GM18951 (cell line): ENCODE measurements around the gene PDCD7.
A peak's percentile ranks its signal among the peaks of the same experiment; 100 is the strongest.
"Not testable (repeated sequence)": the region's sequence is repeated elsewhere in the genome, so short reads cannot be mapped to it uniquely, and the experiment has no call there.

Experiments used
- POLR2A ChIP-seq: IDR thresholded peaks from 4 replicates; pipeline ENCODE4 v1.6.1; 2011; ENCODE audit warnings: mild to moderate bottlenecking; ENCODE audit not compliant: insufficient read length, insufficient read depth; ENCODE audit errors: extremely low read depth
- in situ Hi-C: fragments of 300-500 bp; cut with MboI; formaldehyde crosslinking; loops from one replicate; pipeline ENCODE4 v1.12.0; 2022; ENCODE audit warnings: low sequenced_read_pairs, mixed read lengths, inconsistent platforms; ENCODE audit not compliant: unreplicated experiment

The PDCD7 gene

DNA sequence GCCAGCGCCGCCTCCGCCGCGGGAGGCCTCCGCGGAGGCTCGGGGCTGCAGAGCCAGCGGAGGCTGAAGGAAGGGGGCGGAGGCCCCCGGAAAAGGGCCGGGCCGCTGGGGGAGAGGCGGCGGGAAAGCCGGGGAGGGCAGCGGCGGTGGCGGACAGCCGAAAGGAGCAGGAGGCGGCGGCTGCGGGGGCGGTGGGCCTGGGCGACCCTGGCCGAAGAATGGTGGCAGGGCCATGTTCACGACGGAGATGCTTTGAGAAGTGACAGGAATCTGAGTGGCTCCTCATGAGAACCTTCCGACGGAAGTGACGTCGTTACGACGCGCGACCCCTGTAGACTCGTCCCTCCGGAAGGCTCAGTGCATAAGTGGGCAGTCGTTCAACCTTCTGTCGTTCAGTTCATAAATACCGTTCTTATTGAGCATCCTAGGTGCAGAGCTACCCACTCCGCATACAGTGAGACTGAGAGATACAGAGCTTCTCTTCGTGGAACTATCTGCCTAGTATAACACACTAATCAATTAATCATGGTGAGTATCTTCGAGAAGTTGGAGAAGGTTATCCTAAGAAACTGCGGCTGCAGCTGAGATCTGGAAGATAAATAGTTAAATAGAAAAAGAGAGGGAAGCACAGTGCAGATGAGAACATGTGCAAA lies at the start of gene PDCD7:
PDCD7 (minus strand) TSS at position 261 of the 653 bp plus-strand sequence; CDS start at position 234, 27 bp downstream.
- in situ Hi-C loops = no loop called here
- TF ChIP-seq POLR2A = peak; percentile 92

- no peak for TF ChIP-seq POLR2A
- in situ Hi-C loops = no loop called here
Measured at GRCh38 chr15:65182538-65182937, 48.9 kb upstream of the PDCD7 start.

GRCh38 chr15:65181582-65182353 lies 48.2 kb upstream of the PDCD7 start:
- in situ Hi-C loops = not testable (repeated sequence)

- no peak for TF ChIP-seq POLR2A
- in situ Hi-C loops = no loop called here
Measured at GRCh38 chr15:65180167-65180566, 46.6 kb upstream of the PDCD7 start.

DNA sequence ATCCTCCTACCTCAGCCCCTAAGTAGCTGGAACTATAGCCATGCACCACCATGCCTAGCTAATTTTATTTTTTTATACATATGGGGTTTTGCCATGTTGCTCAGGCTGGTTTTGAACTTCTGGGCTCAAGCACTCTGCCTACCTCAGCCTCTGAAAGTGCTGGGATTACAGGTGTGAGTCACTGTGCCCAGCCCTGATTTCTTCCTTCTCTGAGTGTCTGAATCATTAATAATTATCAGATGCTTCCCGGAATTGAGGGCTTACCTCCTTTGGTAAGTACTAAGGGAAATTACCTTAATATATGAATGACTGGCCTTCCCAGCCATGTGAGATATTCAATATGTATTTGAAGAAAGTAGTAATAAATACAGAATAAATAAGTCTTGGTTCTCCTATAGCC lies 44.3 kb upstream of the PDCD7 start:
- TF ChIP-seq POLR2A = no peak

DNA sequence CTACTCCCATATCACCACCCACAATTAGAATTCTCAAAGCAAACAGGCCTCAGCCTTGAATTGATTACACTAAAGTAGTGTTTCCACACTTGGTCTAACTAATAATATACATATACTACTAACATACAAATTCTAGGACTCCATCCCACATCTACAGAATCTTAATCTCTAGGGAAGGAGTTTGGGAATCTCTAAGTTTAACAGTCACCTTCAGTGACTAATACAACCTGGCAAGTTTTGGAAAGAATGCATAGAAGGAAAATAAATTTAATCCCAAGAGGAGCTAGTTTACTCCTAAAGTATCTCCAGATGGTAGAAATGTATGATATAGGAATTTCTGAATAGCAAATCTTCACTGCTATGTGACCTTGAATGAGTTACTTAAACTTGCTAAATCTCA lies 42.4 kb upstream of the PDCD7 start:
- in situ Hi-C loops = no loop called here
- TF ChIP-seq POLR2A = no peak

More for the DNA sequence above, 44.3 kb upstream of the PDCD7 start:
- in situ Hi-C loops = no loop called here

- in situ Hi-C loops = no loop called here
- no peak for TF ChIP-seq POLR2A
Measured at GRCh38 chr15:65175511-65175910, 41.9 kb upstream of the PDCD7 start.

DNA sequence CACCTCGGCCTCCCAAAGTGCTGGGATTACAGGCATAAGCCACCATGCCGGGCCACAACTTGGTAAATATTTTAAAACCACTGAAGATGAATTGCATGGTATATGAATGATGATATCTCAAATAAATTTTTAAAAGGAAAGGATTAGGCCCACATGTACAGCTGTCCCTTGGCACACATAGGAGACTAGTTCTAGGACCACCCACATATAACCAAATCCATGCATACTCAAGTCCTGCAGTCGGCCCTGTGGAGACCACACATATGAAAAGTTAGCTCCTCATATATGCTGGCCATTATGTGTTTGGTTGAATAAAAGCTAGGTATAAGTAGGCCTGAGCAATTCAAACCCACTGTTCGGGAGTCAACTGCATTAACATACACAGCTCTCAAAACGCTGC lies 40.9 kb upstream of the PDCD7 start:
- in situ Hi-C loops = no loop called here

GRCh38 chr15:65172531-65172930 lies 38.9 kb upstream of the PDCD7 start:
- in situ Hi-C loops = no loop called here

More for the DNA sequence above, 40.9 kb upstream of the PDCD7 start:
- no peak for TF ChIP-seq POLR2A

DNA sequence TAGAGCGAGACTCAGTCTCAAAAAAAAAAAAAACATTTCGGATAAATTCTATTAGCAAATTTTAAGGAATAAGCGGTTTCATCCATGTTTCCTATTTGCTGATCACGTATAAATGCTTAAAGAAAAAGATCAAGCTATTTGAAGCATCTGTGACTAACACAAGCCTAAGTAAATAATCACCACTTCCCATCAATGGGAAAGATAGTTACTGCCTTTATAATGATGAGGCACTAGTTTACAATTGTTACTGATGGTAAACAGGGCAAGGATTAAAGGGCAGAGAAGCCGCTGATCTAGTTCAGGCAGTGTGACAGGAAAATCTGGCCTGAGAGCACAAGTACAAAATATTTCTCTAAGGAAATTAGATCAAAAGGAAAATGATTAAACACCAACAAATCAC lies 37.8 kb upstream of the PDCD7 start:
- in situ Hi-C loops = no loop called here

More at GRCh38 chr15:65172531-65172930, 38.9 kb upstream of the PDCD7 start:
- TF ChIP-seq POLR2A = no peak

DNA sequence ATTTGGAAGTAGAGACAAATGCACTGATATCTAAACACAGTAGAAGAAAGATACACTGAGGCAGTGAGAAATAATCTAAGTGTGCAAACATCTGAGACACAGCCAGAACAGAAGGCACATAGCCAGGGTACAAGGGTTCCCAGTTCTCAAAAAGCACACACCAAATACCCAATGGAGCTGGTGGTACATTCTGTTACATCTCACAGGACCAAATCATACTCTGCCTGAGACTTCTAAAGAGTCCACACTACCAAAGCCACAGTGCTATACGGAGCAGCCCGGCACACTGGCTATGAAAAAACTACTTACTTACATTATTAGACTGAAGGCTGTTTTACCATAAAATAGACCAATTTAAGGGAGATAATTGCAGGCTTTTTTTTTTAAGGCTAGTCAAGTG lies 32.3 kb upstream of the PDCD7 start:
- in situ Hi-C loops = no loop called here
- no peak for TF ChIP-seq POLR2A

More for the DNA sequence above, 37.8 kb upstream of the PDCD7 start:
- TF ChIP-seq POLR2A = no peak

DNA sequence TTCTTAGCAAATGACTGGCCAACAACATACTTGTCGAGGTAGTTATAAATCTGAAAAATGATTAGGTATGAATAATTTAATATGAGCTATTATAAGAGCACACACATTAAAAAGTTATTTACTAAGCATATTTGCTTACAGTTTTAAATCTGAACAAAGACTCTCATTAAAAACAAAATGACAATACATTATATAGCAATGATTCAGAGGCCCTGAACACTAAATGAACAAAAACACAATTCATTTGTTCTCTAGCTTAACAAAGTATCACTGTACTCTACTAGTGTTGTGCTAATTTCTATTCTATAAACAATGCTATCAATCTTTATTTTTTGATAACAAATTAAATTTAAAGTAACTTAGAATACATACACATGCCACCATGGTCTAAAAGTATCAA lies 30.5 kb upstream of the PDCD7 start:
- in situ Hi-C loops = no loop called here
- TF ChIP-seq POLR2A = no peak

DNA sequence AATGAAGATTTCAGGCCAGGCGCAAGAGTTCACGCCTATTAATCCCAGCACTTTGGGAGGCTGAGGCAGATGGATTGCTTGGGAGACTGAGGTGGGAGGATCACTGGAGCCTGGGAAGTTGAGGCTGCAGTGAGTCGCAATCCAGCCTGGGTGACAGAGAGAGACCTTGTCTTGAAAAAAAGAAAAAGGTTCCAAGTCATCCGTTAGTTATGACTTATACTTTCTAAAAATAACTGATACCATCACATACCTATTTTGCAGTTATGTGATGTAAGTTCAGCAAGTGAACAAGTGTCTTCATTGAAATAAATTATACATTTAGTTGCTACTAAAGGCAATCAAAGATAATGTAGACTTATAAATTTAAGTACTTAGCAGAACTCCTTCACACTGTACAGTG lies 29.4 kb upstream of the PDCD7 start:
- in situ Hi-C loops = no loop called here
- TF ChIP-seq POLR2A = no peak

GRCh38 chr15:65156692-65157091 lies 23.1 kb upstream of the PDCD7 start:
- in situ Hi-C loops = no loop called here
- TF ChIP-seq POLR2A = no peak
